ENCODE data around the gene FBXO42. TPM values are rescaled to one million over a fixed set of nuclear protein-coding genes. Genes with fewer than 3 reads are reported as not detected.
"Not testable (repeated sequence)": the region's sequence is repeated elsewhere in the genome, so short reads cannot be mapped to it uniquely, and the experiment has no call there.

FBXO42 gene
- total RNA-seq, 1 donor from 2014 or later: 18.4 TPM

DNA sequence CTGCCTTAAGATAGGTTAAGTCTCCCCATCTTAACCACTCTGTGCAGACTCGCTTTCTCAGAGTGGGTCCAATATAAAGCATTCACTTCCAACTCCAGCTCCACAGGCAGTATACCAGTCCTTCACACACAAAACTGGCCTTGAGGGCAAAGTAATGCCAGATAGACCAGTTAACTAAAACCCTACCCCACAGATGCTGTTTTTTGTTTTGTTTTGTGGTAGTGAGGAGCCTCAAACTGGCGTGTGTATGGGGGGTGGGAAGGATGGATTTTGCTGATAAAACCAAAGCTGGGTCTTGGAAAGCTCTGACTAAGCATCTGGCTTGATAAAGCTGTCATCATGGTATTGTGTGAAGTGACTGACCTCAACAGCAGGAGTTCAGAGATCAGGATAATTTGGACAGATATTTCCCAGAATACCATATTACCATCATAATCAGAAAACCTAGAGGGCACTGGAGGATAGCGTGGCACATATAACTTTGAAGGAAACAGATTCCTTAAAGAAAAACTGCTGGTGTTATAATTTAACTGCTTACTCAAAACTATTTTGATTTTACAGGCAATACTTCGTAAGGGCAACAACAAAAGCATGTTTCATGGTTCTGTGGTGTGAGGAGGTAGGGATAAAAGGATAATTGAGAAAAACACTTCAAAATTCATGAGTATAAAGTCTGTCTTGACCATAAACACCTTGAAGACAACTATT is 85.7 kb downstream of the FBXO42 start:
- Mint-ChIP-seq H3K9me3 (no peaks in the 10 kb centered on the region), H3K27me3 (no peaks in the 10 kb centered on the region), H3K36me3 (peaks cover 10% of the 10 kb centered on the region), H3K4me1 (ENCODE audit: unreplicated experiment) (peaks cover 27% of the 10 kb centered on the region), H3K4me3 (no peak overlapping the region), H3K27ac (no peak overlapping the region)
- DNase-seq (ENCODE audit: extremely low spot score, unreplicated experiment): no peak
- TF ChIP-seq, protein P1, sequence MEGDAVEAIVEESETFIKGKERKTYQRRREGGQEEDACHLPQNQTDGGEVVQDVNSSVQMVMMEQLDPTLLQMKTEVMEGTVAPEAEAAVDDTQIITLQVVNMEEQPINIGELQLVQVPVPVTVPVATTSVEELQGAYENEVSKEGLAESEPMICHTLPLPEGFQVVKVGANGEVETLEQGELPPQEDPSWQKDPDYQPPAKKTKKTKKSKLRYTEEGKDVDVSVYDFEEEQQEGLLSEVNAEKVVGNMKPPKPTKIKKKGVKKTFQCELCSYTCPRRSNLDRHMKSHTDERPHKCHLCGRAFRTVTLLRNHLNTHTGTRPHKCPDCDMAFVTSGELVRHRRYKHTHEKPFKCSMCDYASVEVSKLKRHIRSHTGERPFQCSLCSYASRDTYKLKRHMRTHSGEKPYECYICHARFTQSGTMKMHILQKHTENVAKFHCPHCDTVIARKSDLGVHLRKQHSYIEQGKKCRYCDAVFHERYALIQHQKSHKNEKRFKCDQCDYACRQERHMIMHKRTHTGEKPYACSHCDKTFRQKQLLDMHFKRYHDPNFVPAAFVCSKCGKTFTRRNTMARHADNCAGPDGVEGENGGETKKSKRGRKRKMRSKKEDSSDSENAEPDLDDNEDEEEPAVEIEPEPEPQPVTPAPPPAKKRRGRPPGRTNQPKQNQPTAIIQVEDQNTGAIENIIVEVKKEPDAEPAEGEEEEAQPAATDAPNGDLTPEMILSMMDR (conservative IDR thresholded peaks at IDR 0.05): no peak

DNA sequence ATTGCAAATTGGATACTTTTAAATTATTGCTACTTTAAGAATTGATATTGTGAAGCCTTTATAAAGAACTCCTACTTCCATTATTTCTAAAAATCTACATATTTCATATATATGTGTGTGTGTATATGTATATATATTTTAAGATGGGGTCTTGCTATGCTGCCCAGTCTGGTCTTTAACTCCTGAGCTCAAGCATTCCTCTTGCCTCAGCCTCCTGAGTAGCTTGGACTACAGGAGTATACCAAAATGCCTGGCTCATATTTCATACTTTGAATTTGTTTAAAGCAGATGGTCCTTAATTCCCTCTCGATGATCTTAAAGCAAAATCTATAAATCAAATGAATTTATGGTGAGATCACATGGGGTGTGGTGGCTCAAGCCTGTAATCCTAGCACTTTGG is 90.2 kb downstream of the FBXO42 start:
- Mint-ChIP-seq H3K27ac (no peak overlapping the region), H3K4me1 (ENCODE audit: unreplicated experiment) (peaks cover 8% of the 10 kb centered on the region), H3K4me3 (no peak overlapping the region), H3K36me3 (peaks cover 5% of the 10 kb centered on the region), H3K27me3 (no peaks in the 10 kb centered on the region), H3K9me3 (no peaks in the 10 kb centered on the region)
- TF ChIP-seq, protein P1 (conservative IDR thresholded peaks at IDR 0.05): no peak
- no peak for DNase-seq (ENCODE audit: extremely low spot score, unreplicated experiment)

DNA sequence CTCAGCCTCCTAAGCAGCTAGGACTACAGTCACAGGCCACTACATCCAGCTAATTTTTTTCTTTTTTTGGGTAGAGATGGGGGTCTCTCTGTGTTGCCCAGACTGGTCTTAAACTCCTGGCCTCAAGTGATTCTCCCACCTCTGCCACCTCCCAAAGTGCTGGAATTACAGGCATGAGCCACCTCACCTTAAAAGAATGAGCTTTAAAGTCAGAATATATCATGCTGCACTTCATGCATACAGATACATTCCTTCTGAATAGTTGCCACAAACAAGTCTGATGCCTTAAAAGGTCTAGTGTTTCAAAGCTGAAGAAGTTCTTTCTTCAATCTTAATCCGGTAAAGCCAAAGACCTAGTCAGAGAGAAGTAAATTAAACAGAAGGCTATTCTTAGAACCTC is 91.5 kb downstream of the FBXO42 start:
- no peak for DNase-seq (ENCODE audit: extremely low spot score, unreplicated experiment)
- Mint-ChIP-seq H3K4me3 (no peak overlapping the region), H3K27me3 (no peaks in the 10 kb centered on the region), H3K27ac (peak overlapping the region; percentile 48), H3K36me3 (peaks cover 9% of the 10 kb centered on the region), H3K4me1 (ENCODE audit: unreplicated experiment) (no peaks in the 10 kb centered on the region), H3K9me3 (no peaks in the 10 kb centered on the region)
- TF ChIP-seq, protein P1 (conservative IDR thresholded peaks at IDR 0.05): no peak

DNA sequence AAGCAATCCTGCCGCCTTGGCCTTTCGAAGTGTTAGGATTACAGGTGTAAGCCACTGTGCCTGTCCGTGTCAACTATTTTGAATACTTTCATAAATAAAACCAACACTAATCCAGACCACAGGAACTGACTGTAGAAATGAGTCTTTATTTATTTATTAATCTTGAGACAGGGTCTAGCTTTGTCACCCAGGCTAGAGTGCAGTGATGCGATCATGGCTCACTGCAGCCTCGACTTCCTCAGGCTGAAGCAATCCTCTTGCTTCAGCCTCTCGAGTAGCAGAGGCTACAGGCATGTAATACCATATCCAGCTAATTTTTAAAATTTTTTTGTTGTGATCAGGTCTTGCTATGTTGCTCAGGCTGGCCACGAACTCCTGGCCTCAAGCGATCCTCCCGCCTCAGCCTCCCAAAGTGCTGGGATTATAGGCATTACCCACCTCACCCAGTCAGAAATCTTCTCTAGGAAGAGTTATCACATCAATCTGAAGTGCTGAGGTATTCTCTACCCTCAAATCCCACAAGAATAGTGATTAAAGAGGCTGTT is 93.6 kb downstream of the FBXO42 start:
- H3K4me3 Mint-ChIP-seq: no peak overlapping the region
- DNase-seq (ENCODE audit: extremely low spot score, unreplicated experiment): no peak
- no peaks in the 10 kb centered on the region for H3K4me1 Mint-ChIP-seq (ENCODE audit: unreplicated experiment)
- peaks cover 9% of the 10 kb centered on the region for H3K36me3 Mint-ChIP-seq
- no peaks in the 10 kb centered on the region for H3K27me3 Mint-ChIP-seq
- no peaks in the 10 kb centered on the region for H3K9me3 Mint-ChIP-seq
- H3K27ac Mint-ChIP-seq: no peak overlapping the region
- TF ChIP-seq, protein P1 (conservative IDR thresholded peaks at IDR 0.05): no peak

DNA sequence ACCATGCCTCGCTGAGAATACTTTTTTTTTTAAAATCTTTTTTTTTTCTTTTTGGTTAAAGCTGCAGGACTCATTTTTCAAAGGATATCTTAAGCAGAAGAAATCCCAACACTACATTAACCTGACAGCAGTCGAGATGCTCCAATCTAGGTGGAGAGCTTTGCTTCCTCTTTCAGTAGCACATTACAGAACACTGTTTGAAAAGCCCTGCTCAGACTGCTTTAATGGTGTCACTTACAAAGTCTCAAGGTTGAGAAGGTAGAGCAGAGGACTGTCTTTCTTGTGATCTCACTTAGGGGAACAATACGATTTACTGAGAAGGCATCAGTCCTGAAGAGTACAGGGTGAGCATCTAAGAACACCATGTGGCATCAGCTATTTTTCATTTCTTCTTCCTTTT is 94.3 kb downstream of the FBXO42 start:
- no peak overlapping the region for H3K4me3 Mint-ChIP-seq
- peaks cover 9% of the 10 kb centered on the region for H3K36me3 Mint-ChIP-seq
- H3K9me3 Mint-ChIP-seq: no peaks in the 10 kb centered on the region
- H3K27ac Mint-ChIP-seq: no peak overlapping the region
- DNase-seq (ENCODE audit: extremely low spot score, unreplicated experiment): no peak
- TF ChIP-seq, protein P1 (conservative IDR thresholded peaks at IDR 0.05): no peak
- no peaks in the 10 kb centered on the region for H3K4me1 Mint-ChIP-seq (ENCODE audit: unreplicated experiment)
- H3K27me3 Mint-ChIP-seq: no peaks in the 10 kb centered on the region

DNA sequence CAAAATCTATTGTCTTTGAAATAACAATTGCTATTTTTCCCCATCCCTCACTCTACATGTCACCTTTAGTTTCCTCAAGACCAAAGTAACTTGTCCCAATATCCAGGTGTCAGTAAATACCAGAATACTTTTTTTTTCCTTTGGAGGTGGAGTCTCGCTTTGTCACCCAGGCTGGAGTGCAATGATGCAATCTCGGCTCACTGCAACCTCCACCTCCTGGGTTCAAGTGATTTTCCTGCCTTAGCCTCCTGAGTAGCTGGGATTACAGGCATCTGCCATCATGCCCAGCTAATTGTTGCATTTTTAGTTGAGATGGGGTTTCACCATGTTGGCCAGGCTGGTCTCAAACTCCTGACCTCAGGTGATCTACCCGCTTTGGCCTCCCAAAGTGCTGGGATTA is 94.7 kb downstream of the FBXO42 start:
- H3K36me3 Mint-ChIP-seq; H3K4me3 Mint-ChIP-seq; H3K9me3 Mint-ChIP-seq; H3K4me1 Mint-ChIP-seq (ENCODE audit: unreplicated experiment); H3K27ac Mint-ChIP-seq; H3K27me3 Mint-ChIP-seq; DNase-seq (ENCODE audit: extremely low spot score, unreplicated experiment): not testable (repeated sequence)

Data from type B pancreatic cell (in vitro differentiated cells).